Measurements from ENCODE around the gene PAPOLB. TPM values are rescaled to one million over a fixed set of nuclear protein-coding genes. Genes with fewer than 3 reads are reported as not detected.

Gene PAPOLB
- total and polyA plus RNA-seq, 3 donors from 2014 or later: 19.1 to 65.2 (median 29.1) TPM

- no peaks in the 10 kb centered on the region for H3K36me3 ChIP-seq (ENCODE audit: low read depth, missing control alignments)
- H3K4me1 ChIP-seq: peaks cover 3% of the 10 kb centered on the region
- no peak for DNase-seq
- H3K27ac ChIP-seq: no peak overlapping the region
- intact Hi-C loops (cut with DNase I; ENCODE audit: low total_unique reads): no loop called here
- 91 to 92% methylated on average over 8 to 19 of the region's 20 CpGs for WGBS, 2 donors
- no peaks in the 10 kb centered on the region for H3K27me3 ChIP-seq
- H3K4me3 ChIP-seq: no peak overlapping the region
- H3K9me3 ChIP-seq: no peaks in the 10 kb centered on the region
- TF ChIP-seq POLR2A (IDR thresholded peaks at IDR 0.05): no peak
- TF ChIP-seq CTCF (IDR thresholded peaks at IDR 0.05): no peak
These were observed 40.8 kb downstream of the PAPOLB start for GRCh38 chr7:4820967-4821471.

GRCh38 chr7:4820405-4820966, 41.3 kb downstream of the PAPOLB start:
- Histone ChIP-seq H3K9me3 (no peaks in the 10 kb centered on the region), H3K4me1 (peaks cover 3% of the 10 kb centered on the region), H3K4me3 (no peak overlapping the region), H3K27ac (no peak overlapping the region), H3K36me3 (ENCODE audit: low read depth, missing control alignments) (no peaks in the 10 kb centered on the region), H3K27me3 (no peaks in the 10 kb centered on the region)
- DNase-seq: no peak
- 79 to 82% methylated on average over 3 to 19 of the region's 19 CpGs for WGBS, 2 donors
- intact Hi-C loops (cut with DNase I; ENCODE audit: low total_unique reads): no loop called here
- no peak for TF ChIP-seq POLR2A (IDR thresholded peaks at IDR 0.05)
- no peak for TF ChIP-seq CTCF (IDR thresholded peaks at IDR 0.05)

GRCh38 chr7:4819560-4820404, 42.0 kb downstream of the PAPOLB start:
- Histone ChIP-seq H3K4me3 (no peak overlapping the region), H3K27me3 (no peaks in the 10 kb centered on the region), H3K27ac (no peak overlapping the region), H3K9me3 (no peaks in the 10 kb centered on the region), H3K4me1 (peaks cover 3% of the 10 kb centered on the region), H3K36me3 (ENCODE audit: low read depth, missing control alignments) (no peaks in the 10 kb centered on the region)
- no peak for TF ChIP-seq CTCF (IDR thresholded peaks at IDR 0.05)
- TF ChIP-seq POLR2A (IDR thresholded peaks at IDR 0.05): no peak
- intact Hi-C loops (cut with DNase I; ENCODE audit: low total_unique reads): no loop called here
- 77 to 82% methylated on average over 22 to 39 of the region's 39 CpGs for WGBS, 2 donors
- DNase-seq: no peak

- Histone ChIP-seq H3K27ac (no peak overlapping the region), H3K27me3 (no peaks in the 10 kb centered on the region), H3K4me3 (no peak overlapping the region), H3K9me3 (no peaks in the 10 kb centered on the region), H3K4me1 (no peaks in the 10 kb centered on the region), H3K36me3 (ENCODE audit: low read depth, missing control alignments) (no peaks in the 10 kb centered on the region)
- WGBS, 2 donors: 90 to 97% methylated on average over 4 to 16 of the region's 32 CpGs
- TF ChIP-seq POLR2A (IDR thresholded peaks at IDR 0.05): no peak
- no peak for TF ChIP-seq CTCF (IDR thresholded peaks at IDR 0.05)
- intact Hi-C loops (cut with DNase I; ENCODE audit: low total_unique reads): no loop called here
- no peak for DNase-seq
These were observed 43.6 kb downstream of the PAPOLB start for GRCh38 chr7:4818000-4818794.

Data from testis (tissue), 3 donors.